ENCODE measurements around the gene SERPINB10.
A peak's percentile ranks its signal among the peaks of the same experiment; 100 is the strongest.

Gene SERPINB10

GRCh38 chr18:63971320-63972001 lies 63.7 kb downstream of the SERPINB10 start:
- H3K4me3 ChIP-seq (ENCODE audit: low read depth, low read length): peak overlapping the region; percentile 78
- DNase-seq (ENCODE audit: low read depth): no peak

GRCh38 chr18:63972002-63972376 lies 64.2 kb downstream of the SERPINB10 start:
- no peak for DNase-seq (ENCODE audit: low read depth)
- no peak overlapping the region for H3K4me3 ChIP-seq (ENCODE audit: low read depth, low read length)

DNA sequence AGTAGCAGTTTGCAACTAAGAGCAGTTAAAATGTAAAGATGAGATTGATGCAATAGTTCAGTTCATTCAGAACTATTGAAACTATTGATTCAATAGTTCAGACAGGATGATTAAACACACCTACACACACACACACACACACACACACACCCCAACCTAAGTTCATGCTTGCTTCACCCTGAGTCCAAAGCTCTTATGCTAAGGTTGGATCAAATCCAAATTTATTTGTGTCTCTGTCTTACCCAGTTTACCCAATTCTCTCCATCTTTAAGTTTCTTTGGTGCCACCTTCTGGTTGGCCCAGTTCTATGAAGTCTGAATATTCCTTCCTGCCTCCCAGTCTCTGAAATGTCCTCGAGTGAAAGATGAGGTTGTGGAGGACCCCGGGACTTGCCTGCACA lies 67.2 kb downstream of the SERPINB10 start:
- H3K4me3 ChIP-seq (ENCODE audit: low read depth, low read length): no peak overlapping the region
- no peak for DNase-seq (ENCODE audit: low read depth)

- no peak overlapping the region for H3K4me3 ChIP-seq (ENCODE audit: low read depth, low read length)
- no peak for DNase-seq (ENCODE audit: low read depth)
These were observed 67.9 kb downstream of the SERPINB10 start for GRCh38 chr18:63975628-63976027.

GRCh38 chr18:63977040-63977439 lies 69.3 kb downstream of the SERPINB10 start:
- no peak overlapping the region for H3K4me3 ChIP-seq (ENCODE audit: low read depth, low read length)
- DNase-seq (ENCODE audit: low read depth): no peak

GRCh38 chr18:63979409-63979920 lies 71.7 kb downstream of the SERPINB10 start:
- peak overlapping the region; percentile 19 for H3K4me3 ChIP-seq (ENCODE audit: low read depth, low read length)
- DNase-seq (ENCODE audit: low read depth): no peak

- DNase-seq (ENCODE audit: low read depth): no peak
- no peak overlapping the region for H3K4me3 ChIP-seq (ENCODE audit: low read depth, low read length)
These were observed 72.3 kb downstream of the SERPINB10 start for GRCh38 chr18:63980027-63980426.

GRCh38 chr18:63980896-63981460 lies 73.2 kb downstream of the SERPINB10 start:
- DNase-seq (ENCODE audit: low read depth): no peak
- no peak overlapping the region for H3K4me3 ChIP-seq (ENCODE audit: low read depth, low read length)

DNA sequence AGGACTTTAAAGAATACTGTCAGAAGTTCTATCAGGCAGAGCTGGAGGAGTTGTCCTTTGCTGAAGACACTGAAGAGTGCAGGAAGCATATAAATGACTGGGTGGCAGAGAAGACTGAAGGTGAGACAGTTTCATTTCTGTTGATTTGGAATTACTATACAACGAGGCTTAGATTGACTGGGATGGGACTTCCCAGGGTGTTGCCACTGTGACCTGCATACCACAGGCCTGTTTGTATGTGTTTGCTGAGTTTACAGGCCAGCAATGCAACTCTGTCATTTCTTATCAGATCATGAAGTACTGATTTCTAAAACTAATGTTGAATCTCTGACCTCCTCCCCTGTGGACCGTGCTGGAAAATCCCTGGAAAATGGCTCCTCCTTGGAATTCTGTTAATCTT lies 74.0 kb downstream of the SERPINB10 start:
- no peak for DNase-seq (ENCODE audit: low read depth)
- H3K4me3 ChIP-seq (ENCODE audit: low read depth, low read length): no peak overlapping the region

DNA sequence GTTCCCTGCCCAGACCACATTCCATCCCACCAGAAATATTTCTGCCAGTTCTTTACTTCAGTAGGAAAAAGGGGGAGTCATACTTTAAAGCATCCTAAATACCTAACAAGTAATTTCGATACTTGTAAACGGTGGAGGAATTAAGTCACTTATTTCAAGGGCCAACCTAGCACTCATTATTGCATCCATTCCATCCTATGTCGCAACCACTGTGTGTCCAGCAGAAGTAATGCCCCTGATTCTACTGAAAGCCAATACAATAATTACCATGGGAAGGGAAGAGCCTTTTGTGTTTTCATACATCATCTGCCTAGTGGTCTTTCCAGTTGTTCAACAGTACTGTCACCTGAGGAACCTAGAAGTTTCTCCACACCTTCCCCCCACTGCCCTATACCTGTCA lies 74.6 kb downstream of the SERPINB10 start:
- H3K4me3 ChIP-seq (ENCODE audit: low read depth, low read length): no peak overlapping the region
- no peak for DNase-seq (ENCODE audit: low read depth)

Measured in skeletal muscle cell (primary cell).